Activated T-cell treated with anti-CD3 and anti-CD28 coated beads for 1 hour (primary cell): ENCODE measurements around the gene FCRL5.
"Not testable (repeated sequence)": the region's sequence is repeated elsewhere in the genome, so short reads cannot be mapped to it uniquely, and the experiment has no call there.

Source experiments
- DNase-seq: peaks from one replicate; pipeline ENCODE4 v3.0.0-alpha.2; 2020; ENCODE audit warnings: low read depth

FCRL5 gene

GRCh38 chr1:157551694-157552693 is at the start of gene FCRL5:
TSS of gene FCRL5 (minus strand) at chr1:157552515. CDS start at chr1:157552362, 153 bp downstream.
- no peak for DNase-seq

GRCh38 chr1:157600236-157600635 is 47.9 kb upstream of the FCRL5 start:
- DNase-seq: no peak

GRCh38 chr1:157597959-157598667 is 45.8 kb upstream of the FCRL5 start, which contains the start of gene FCRL4:
TSS of gene FCRL4 (minus strand) at chr1:157598085. CDS start at chr1:157597944, 141 bp downstream.
- no peak for DNase-seq

GRCh38 chr1:157596384-157596783 is 44.1 kb upstream of the FCRL5 start:
- DNase-seq: no peak

GRCh38 chr1:157595356-157595755 is 43.0 kb upstream of the FCRL5 start:
- no peak for DNase-seq

- DNase-seq: no peak
Measured at GRCh38 chr1:157585984-157586383, 33.7 kb upstream of the FCRL5 start.

- DNase-seq: no peak
Measured at GRCh38 chr1:157584503-157584902, 32.2 kb upstream of the FCRL5 start.

- no peak for DNase-seq
Measured at GRCh38 chr1:157580828-157581210, 28.5 kb upstream of the FCRL5 start.

- DNase-seq: no peak
Measured at GRCh38 chr1:157580179-157580827, 28.0 kb upstream of the FCRL5 start.

- no peak for DNase-seq
Measured at GRCh38 chr1:157577420-157577819, 25.1 kb upstream of the FCRL5 start.

- DNase-seq: no peak
Measured at GRCh38 chr1:157575744-157576143, 23.4 kb upstream of the FCRL5 start.

- no peak for DNase-seq
Measured at GRCh38 chr1:157574836-157575235, 22.5 kb upstream of the FCRL5 start.

- no peak for DNase-seq
Measured at GRCh38 chr1:157566484-157567300, 14.4 kb upstream of the FCRL5 start.

GRCh38 chr1:157562515-157562914 is 10.2 kb upstream of the FCRL5 start:
- no peak for DNase-seq

- DNase-seq: no peak
Measured at GRCh38 chr1:157558119-157558518, 5.8 kb upstream of the FCRL5 start.

- DNase-seq: not testable (repeated sequence)
Measured at GRCh38 chr1:157548081-157548480, 4.2 kb downstream of the FCRL5 start.

- DNase-seq: no peak
Measured at GRCh38 chr1:157542676-157543075, 9.6 kb downstream of the FCRL5 start.

- no peak for DNase-seq
Measured at GRCh38 chr1:157540852-157541251, 11.5 kb downstream of the FCRL5 start.

- DNase-seq: no peak
Measured at GRCh38 chr1:157540160-157540748, 12.1 kb downstream of the FCRL5 start.

- no peak for DNase-seq
Measured at GRCh38 chr1:157539568-157539967, 12.7 kb downstream of the FCRL5 start.

GRCh38 chr1:157532569-157532968 is 19.7 kb downstream of the FCRL5 start:
- DNase-seq: no peak
